NCI-H146 treated with DMSO at 0.1 percent for 48 hours (cell line): ENCODE results near the gene CEMIP2.

Source experiments
- DNase-seq: peaks from one replicate; lab custom pipeline; 2025; ENCODE audit not compliant: unreplicated experiment; lab: John Stamatoyannopoulos, UW

The CEMIP2 gene

GRCh38 chr9:71778085-71778484 is 9.8 kb upstream of the CEMIP2 start:
- no peak for DNase-seq

GRCh38 chr9:71774920-71775319 is 6.6 kb upstream of the CEMIP2 start:
- no peak for DNase-seq

- DNase-seq = no peak
Measured at GRCh38 chr9:71772726-71773125, 4.4 kb upstream of the CEMIP2 start.

GRCh38 chr9:71770170-71770569 is 1.9 kb upstream of the CEMIP2 start:
- no peak for DNase-seq

GRCh38 chr9:71769175-71770161 is 1.2 kb upstream of the CEMIP2 start:
- DNase-seq = no peak

GRCh38 chr9:71767776-71768321 is 464 bp downstream of the CEMIP2 start:
- DNase-seq = no peak

GRCh38 chr9:71767163-71767775 is 1.0 kb downstream of the CEMIP2 start:
- DNase-seq = no peak

GRCh38 chr9:71766663-71767062 is 1.6 kb downstream of the CEMIP2 start:
- DNase-seq = no peak

GRCh38 chr9:71765693-71766092 is 2.6 kb downstream of the CEMIP2 start:
- DNase-seq = no peak

GRCh38 chr9:71764891-71765290 is 3.4 kb downstream of the CEMIP2 start:
- no peak for DNase-seq

GRCh38 chr9:71764463-71764862 is 3.9 kb downstream of the CEMIP2 start:
- DNase-seq = no peak

- no peak for DNase-seq
Measured at GRCh38 chr9:71763832-71764231, 4.5 kb downstream of the CEMIP2 start.

GRCh38 chr9:71762900-71763653 is 5.2 kb downstream of the CEMIP2 start:
- DNase-seq = no peak

- DNase-seq = no peak
Measured at GRCh38 chr9:71761938-71762353, 6.4 kb downstream of the CEMIP2 start.

GRCh38 chr9:71760901-71761300 is 7.4 kb downstream of the CEMIP2 start:
- no peak for DNase-seq

- DNase-seq = peak; percentile 2
Measured at GRCh38 chr9:71758785-71759184, 9.5 kb downstream of the CEMIP2 start.

- DNase-seq = no peak
Measured at GRCh38 chr9:71758277-71758676, 10.0 kb downstream of the CEMIP2 start.

GRCh38 chr9:71756753-71757152 is 11.6 kb downstream of the CEMIP2 start:
- no peak for DNase-seq

- no peak for DNase-seq
Measured at GRCh38 chr9:71755869-71756268, 12.4 kb downstream of the CEMIP2 start.

- no peak for DNase-seq
Measured at GRCh38 chr9:71755230-71755629, 13.1 kb downstream of the CEMIP2 start.

- DNase-seq = no peak
Measured at GRCh38 chr9:71754151-71754550, 14.2 kb downstream of the CEMIP2 start.
